ENCODE data around the gene CHN1.

- TF ChIP-seq BHLHE40 (IDR thresholded peaks at IDR 0.05; ENCODE audit: borderline replicate concordance), result no peak
- no peak for TF ChIP-seq FOXM1 (IDR thresholded peaks at IDR 0.05; ENCODE audit: borderline replicate concordance)
- no peak for TF ChIP-seq SP1 (IDR thresholded peaks at IDR 0.05)
Observed at GRCh38 chr2:174776675-174777074, 228.5 kb downstream of the CHN1 start.
